ENCODE data around the gene NFATC4.

Gene NFATC4

DNA sequence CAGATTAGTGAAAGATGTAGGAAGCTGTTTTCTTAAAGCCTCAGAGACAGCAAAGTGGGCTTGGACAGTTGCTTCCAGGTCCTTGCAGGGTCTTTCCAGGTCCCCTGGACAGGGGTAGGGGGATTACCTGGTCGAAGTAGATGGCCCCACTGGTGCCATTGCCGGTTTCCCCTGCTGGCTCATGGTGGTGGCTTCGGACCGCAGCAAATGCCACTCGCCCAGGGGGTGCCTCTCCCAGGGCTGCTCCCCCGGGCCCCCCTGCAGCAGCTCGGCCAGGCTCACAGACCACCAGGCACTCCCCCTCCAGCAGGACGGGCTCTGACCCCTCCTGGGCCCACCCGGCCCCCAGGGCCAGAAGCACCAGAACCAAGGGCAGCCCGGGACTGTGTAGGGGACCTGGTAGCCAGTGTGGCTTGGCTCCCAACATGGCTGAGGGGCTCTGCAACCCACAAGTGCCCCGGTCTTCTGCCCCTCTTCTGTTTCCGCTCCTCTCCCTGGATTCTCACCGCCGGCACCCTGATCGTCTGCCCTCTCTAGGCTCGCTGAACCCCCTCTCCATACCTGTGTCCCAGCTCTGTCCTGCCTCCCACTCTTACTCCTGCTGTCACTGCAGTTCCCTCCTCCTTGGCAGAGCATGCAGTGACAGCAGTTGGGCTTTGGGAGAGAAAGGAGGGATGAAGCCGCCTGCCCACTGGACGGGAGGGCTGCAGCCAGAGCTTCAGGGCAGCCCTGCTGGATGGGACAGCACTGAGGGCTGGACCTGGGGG is 60.8 kb downstream of the NFATC4 start:
- DNase-seq (ENCODE audit: low read depth in 3 of 3), result no peak
